GM18873 (cell line): ENCODE measurements around the gene NOLC1.
"Not testable (repeated sequence)": the region's sequence is repeated elsewhere in the genome, so short reads cannot be mapped to it uniquely, and the experiment has no call there.

Experiments used
- ATAC-seq: cut with Tn5 transposase; IDR thresholded peaks from one replicate; pipeline ENCODE4 v1.9.1; 2021; ENCODE audit warnings: mild to moderate bottlenecking, moderate library complexity, moderate number of reproducible peaks; ENCODE audit not compliant: unreplicated experiment, low FRiP score

NOLC1 gene

GRCh38 chr10:102150970-102151773, 1.0 kb upstream of the NOLC1 start:
- no peak for ATAC-seq

- peak; percentile 2 for ATAC-seq
Observed at GRCh38 chr10:102152545-102152890, 329 bp downstream of the NOLC1 start.

- ATAC-seq: no peak
Observed at GRCh38 chr10:102153093-102153620, 968 bp downstream of the NOLC1 start.

- ATAC-seq: no peak
Observed at GRCh38 chr10:102154466-102155116, 2.4 kb downstream of the NOLC1 start.

- no peak for ATAC-seq
Observed at GRCh38 chr10:102157224-102157623, 5.0 kb downstream of the NOLC1 start.

- ATAC-seq: no peak
Observed at GRCh38 chr10:102159051-102159597, 6.9 kb downstream of the NOLC1 start.

GRCh38 chr10:102159831-102160230, 7.6 kb downstream of the NOLC1 start:
- ATAC-seq: no peak

GRCh38 chr10:102163342-102163989, 11.3 kb downstream of the NOLC1 start:
- no peak for ATAC-seq

- ATAC-seq: no peak
Observed at GRCh38 chr10:102167861-102168260, 15.7 kb downstream of the NOLC1 start.

GRCh38 chr10:102170602-102171001, 18.4 kb downstream of the NOLC1 start:
- no peak for ATAC-seq

- ATAC-seq: no peak
Observed at GRCh38 chr10:102172288-102172687, 20.1 kb downstream of the NOLC1 start.

GRCh38 chr10:102175415-102175814, 23.2 kb downstream of the NOLC1 start:
- no peak for ATAC-seq

- ATAC-seq: no peak
Observed at GRCh38 chr10:102184606-102185005, 32.4 kb downstream of the NOLC1 start.

- no peak for ATAC-seq
Observed at GRCh38 chr10:102185272-102185671, 33.1 kb downstream of the NOLC1 start.

GRCh38 chr10:102185811-102186527, 33.8 kb downstream of the NOLC1 start:
- ATAC-seq: no peak

- ATAC-seq: no peak
Observed at GRCh38 chr10:102188298-102188940, 36.2 kb downstream of the NOLC1 start.

GRCh38 chr10:102188941-102189898, 37.0 kb downstream of the NOLC1 start:
- not testable (repeated sequence) for ATAC-seq

- no peak for ATAC-seq
Observed at GRCh38 chr10:102191956-102192355, 39.8 kb downstream of the NOLC1 start.
